Right renal cortex interstitium (tissue), 3 donors: ENCODE results near the gene PEPD. TPM values are rescaled to one million over a fixed set of nuclear protein-coding genes. Genes with fewer than 3 reads are reported as not detected.

Source experiments
- DNase-seq, 3 donors: peaks; one replicate each; pipeline ENCODE4 v3.0.0-alpha.2; 2013; ENCODE audit warnings: low read depth in 3 of 3, low spot score in 2 of 3
- polyA plus RNA-seq, 3 donors: library from polyadenylated mRNA; unstranded; fragments of 120-200 nt; gene quantifications; one replicate each; pipeline ENCODE4 v1.2.1, GENCODE V29; 2013; ENCODE audit not compliant: insufficient read length in 3 of 3

PEPD gene
- polyA plus RNA-seq, 3 donors: 112 to 141 (median 123) TPM

DNA sequence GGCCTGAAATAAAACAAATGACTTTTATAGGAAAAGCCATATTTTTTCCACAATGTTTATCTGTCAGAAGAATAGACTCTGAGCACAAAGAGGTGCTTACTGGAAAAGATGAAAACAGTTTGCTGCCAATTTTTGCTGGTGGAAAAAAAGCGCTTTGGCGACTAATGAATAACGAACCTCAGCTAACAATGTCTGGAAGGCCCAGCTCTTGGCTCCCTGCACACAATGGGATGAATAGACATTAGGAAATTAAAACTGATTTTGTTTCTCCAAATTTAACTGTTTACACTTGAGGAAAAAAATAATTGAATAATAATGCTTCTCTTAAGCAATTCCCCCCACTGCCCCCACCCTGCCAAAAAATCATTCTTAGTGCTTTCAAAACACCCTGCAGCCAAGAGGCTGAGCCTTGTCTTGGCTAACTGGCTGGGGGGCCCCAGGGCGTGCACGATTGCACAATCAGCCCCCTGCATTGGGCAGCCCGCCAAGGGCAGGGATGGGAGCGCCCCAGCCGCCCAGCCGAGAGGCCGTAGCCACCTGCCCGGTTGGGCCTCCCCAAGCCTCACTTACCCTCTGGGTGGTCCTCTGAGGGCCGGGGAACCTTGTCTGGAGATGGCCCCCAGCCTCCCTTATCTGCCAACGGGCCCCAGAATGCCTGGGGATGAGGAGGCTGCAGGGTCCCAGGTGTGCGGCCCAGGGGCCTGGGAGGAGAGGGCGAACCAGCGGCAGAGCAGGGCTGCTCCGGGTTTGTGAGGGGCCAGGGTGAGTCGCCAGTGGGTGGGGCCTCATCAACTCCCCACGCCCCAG lies 131.3 kb downstream of the PEPD start:
- DNase-seq: no peak

DNA sequence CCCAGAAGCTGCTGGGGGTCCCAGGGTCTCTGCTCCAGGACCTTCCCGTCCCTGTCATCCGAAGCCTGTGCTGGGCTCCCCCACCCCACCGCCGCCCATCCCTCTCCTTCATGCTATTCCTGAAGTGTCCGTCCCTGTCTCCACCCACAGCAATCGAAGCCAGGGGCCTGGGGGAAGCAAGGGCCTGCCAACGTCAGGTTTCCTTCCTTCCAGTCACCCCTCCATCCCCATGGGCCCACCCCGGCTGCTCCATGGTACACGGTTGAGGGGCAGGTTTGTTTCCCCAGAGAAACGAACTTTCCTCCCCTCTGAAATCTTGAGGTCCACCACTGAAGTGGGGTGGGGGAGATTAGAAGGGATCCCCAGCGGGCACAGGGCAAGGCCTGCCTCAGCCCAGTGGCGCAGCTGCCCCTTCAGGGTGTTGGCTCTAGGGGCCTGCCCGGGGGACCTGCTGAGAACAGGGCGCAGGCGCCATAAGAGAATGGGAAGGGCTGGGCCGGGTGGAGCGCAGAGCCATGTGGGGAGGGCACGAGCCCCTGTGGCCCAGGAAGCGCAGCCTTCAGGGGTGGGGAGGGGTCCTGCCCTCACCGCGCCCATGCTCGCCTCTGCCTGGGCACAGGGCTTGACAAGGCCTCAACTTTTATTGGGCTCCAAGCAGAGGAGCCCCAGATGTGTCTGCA lies 132.0 kb downstream of the PEPD start:
- DNase-seq: no peak

DNA sequence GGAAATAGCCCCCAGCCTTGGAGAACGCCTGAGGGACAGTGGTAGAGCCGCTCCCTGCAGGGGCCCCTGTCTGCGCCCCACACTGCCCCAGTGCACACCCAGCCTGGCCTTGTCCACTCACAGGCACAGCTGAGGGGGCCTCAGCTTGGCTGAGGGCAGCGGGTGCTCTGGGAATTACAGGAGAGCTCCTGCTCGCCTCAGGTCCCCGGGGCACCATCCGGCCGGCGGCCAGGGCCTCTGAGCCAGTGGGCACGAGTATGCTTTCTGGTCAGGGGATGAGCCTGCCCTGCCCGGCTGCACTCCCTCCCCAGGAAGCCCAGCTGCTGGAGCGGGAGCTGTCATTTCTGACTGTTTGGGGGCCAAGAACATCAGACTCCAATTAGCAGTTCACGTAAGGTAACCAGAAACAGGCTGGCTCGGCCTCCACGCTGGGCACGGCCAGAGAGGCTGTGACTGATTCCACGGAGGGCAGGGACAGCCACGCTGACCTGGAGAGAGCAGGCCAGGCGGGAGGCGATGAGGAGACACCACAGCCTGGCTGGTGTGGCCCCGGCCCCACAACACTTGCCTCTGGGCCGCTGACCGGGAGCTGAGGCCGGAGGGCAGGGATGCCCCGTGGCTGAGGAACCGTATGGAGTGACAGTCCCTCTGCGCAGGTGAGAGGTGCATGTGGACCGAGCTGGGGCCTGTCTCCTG lies 132.7 kb downstream of the PEPD start:
- DNase-seq: no peak

DNA sequence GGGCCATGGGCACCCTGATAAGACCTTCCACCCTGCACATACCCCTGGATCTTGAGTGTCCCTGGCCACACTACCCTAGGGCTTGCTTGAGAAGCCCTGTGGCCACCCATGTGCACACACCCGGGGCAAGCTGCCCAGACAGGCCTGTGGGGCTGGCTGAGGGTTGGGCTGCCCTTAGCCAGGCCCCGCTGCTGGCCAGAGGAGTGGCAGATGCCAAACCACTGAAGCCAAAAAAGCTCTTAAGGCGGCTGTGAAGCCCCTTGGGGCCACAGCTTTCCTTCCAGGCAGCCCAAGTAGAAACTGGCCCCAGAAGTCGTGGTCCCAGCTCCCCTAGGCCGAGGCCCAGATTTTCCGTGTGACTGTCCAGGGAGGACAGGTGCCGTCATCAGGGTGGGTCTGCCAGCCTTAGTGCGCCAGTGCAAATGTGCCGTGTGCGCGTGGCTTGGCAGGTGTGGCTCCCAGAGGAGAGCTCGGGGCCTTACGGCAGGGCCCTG lies 133.3 kb downstream of the PEPD start:
- DNase-seq: no peak

DNA sequence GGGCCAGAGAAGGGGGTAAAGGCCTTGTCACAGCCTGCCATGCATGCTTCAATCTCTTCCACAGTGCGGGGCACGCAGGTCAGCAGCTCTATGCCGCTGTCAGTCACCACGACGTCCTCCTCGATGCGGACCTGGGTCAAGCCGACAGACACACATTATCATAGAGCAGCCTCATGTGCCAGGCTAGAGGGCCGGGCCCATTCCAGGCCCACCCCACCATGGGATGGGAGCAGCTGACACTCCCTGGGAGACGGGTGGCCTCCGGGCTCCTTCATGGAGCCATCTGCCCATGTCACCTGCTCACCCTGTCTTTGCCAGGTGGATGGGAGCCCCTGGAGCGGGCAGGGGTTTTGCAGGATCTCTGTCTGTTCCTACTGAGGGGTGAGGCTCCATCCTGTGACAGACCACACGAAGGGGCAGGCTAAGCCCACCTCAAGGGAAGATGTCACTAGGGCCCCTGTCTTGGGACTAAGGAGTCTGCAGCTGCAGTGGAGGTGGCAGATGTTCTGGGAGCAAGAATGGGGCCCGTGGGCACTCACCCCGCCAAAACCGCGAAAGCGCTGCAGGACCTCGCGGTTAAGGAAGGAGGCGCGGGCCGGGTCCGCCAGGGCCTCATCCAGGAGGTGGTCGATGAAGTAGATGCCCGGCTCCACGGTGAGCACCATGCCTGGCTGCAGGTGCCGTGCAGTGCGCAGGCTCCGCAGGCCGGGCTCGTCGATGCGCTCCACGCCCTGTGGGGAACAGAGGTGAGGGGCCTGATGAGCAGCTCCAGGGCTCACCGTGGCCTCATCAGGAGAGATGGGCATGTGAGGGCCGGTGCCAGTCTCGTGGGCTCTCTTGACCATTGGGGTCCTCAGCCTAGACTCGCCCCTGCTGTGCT lies 134.0 kb downstream of the PEPD start:
- DNase-seq: no peak

DNA sequence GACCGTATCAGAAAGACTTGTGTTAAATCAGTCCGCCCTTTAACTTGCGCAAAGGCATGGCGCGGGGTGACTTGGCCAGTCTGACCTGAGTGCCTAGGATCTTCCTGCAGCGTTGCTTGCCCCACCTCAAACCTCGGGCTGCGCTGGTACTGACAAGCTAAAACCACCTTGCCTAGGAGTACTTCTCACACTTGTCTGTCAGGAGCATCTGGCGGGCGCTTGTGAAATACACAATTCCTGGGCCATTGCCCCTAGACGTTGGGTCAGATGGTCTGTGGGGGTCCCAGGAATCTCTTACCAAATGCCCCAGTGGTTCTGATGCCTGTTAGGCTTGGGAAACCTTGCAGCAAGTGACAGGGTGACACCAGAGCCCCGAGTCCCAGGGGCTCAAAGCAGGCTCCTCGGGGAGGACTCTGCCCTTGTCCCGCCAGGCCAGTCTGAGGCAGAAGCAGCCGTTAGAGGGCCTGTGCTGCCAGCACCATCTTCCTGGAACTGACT lies 135.2 kb downstream of the PEPD start:
- no peak for DNase-seq

DNA sequence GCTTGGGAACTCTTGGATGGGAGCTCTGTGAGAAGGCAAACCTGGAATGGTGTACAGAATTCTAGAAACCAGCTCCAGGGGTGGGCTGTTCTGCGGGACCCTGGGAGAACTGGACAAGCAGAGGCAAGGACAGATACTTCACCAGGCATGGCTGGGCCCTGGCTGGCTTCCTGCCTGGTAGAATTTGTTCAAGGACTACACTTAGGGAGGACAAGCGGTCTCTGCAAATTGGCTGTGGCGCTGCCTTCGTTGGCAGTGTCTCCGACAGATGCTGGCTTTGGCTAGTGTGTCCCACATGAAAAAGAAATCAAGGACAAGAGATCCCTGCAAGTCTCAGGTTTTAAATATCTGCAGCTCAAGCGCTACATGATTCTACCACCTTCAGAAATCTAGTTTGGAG lies 135.6 kb downstream of the PEPD start:
- no peak for DNase-seq

DNA sequence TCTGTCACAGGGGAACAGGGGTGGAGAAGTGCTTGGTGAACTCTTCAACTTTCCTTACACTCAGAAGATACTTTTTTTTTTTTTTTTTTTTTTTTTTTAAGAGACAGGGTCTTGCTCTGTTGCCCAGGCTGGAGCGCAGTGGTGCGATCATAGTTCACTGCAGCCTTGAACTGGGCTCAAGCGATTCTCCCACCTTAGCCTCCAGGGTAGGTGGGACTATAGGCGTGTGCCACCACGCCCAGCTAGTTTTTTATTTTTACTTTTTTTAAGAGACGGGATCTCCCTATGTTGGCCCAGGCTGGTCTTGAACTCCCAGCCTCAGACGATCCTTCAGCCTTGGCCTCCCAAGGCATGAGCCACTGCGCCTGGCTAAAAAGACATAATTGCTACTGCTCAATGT lies 136.6 kb downstream of the PEPD start:
- DNase-seq: no peak

DNA sequence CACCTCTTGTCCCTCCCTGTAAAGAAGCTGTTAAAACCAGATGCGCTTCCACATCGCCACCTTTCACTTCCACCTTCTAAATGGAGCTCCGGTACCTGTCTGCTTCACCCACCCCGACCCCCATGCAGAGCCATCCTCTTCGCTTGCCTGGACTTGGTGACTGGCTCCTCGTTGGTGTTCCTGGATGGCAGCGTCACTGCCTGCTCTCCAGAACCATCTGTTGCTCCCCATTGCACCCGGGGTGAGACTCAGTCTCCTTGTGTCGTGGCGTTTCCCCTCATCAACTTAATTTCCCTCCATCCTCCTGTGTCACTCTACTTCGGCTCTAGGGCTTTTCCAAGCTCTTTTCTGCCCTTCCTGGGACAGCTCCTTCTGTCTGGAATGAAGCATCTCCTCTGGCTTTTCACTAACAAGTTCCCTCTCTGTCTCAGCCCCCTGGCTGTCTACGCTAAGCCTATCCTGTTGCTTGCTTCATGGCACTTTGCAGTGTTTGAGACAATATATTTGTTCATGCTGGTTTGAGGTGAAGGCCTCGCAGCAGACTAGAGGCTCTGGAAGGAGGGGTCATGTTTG lies 137.8 kb downstream of the PEPD start:
- no peak for DNase-seq

DNA sequence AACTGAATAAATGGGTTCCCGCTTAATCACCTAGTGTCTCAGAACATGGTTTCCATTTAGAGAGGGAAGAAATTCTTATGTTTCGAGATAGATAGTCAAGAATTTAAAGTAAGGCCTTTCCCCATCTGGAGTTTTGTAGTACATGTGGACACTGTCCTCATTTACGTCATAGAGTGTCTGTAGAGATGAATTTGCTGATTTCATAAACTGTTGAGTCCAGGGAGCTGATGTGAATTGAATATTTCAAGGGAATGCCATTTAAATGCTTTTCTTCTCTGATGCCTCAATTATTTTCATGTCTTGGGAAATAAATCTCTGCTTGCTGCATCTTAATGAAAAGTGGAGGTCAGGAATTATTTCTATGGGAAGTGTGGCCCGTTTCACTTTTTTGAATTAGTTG lies 138.6 kb downstream of the PEPD start:
- no peak for DNase-seq

DNA sequence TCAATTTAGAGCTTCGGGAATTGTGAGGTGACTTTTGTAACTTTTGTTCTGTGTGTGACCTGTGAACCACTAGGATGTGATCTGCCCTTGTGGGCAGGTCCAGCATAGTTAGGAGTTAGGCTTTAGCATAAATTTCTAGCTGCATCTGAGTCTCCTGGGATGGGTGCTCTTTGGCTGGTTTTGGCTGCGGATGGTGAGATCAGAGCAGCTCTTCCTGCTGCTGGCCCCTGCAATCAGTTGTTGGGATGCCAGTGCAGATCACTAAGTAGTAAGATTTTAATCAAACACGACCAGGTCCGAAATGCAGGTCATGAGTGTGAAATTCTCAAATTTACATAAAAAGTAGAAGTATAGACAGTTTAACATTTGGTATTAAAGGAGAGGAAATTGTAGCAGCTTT lies 139.6 kb downstream of the PEPD start:
- DNase-seq: no peak

DNA sequence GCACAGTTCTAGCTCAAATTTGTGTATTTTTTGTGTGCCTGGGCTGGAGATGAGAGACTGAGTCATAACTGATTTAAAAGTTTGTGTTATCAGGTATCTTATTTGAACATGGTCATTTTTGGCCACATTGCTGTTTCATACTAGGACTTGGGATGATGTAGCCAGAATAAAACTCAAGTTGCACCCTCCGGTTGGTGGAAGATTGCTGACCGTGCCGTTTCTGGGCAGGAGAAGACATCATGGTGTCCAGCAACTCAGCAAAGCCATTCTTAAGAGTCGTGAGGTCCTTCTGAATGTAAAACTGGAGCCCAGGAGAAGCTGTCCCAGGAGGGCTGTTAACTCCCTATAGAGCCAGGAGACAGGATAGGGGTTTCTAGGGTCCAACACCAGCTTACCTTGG lies 140.5 kb downstream of the PEPD start:
- no peak for DNase-seq

DNA sequence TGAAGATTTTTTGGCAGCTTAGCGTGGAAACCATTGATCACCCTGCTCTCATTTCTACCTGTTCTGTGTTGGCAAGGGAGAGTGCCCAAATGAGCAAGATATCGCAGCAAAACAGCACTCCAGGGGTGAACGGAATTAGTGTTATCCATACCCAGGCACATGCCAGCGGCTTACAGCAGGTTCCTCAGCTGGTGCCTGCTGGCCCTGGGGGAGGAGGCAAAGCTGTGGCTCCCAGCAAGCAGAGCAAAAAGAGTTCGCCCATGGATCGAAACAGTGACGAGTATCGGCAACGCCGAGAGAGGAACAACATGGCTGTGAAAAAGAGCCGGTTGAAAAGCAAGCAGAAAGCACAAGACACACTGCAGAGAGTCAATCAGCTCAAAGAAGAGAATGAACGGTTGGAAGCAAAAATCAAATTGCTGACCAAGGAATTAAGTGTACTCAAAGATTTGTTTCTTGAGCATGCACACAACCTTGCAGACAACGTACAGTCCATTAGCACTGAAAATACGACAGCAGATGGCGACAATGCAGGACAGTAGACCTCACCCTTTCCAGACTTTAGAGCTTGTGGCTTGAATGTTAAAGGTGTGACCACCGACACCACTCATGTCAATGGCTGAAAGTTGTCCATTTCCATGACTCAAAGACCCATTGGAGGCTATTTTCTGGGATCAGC lies 142.3 kb downstream of the PEPD start:
- DNase-seq: no peak

DNA sequence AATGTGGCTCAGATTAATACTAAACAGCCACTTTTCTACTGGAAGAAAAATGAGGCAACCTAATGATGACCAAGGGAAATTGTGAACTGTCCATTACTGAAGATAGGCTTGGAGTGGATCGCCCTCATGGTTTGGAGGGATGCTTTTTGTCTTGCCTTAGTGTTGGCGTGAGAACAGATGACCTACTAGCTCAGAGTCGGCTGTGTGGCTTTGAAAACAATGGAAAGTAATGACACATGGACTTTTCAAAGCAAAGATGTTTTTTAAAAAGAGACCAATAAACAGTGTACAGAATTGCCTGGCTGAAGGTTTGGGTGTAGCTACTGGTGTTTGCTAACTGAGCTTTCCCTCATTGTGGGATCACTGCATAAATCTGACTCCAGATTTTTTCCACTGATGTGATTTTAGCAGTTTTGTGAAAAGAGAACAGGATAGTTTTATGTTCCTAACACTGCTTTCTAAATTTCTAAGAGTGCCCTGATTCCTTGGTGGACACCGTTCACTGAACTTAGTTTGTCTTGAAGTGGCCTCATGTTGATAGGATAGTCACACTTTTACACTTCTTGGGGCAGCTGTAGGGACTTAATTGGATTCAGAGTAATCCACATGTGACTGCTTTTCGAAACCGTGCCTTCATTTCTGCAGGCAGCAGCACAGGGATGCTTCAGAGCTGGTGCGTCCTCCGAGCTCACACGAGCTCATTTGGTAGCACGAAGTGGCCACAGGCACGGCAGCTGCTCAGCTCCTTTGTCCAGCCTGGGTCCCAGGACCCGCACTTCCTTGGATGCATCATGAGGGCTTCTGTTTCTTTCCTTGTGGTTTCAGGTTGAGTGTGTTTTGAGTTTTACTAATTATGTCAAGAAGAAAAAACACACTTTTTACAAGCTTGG lies 143.8 kb downstream of the PEPD start:
- DNase-seq: no peak

DNA sequence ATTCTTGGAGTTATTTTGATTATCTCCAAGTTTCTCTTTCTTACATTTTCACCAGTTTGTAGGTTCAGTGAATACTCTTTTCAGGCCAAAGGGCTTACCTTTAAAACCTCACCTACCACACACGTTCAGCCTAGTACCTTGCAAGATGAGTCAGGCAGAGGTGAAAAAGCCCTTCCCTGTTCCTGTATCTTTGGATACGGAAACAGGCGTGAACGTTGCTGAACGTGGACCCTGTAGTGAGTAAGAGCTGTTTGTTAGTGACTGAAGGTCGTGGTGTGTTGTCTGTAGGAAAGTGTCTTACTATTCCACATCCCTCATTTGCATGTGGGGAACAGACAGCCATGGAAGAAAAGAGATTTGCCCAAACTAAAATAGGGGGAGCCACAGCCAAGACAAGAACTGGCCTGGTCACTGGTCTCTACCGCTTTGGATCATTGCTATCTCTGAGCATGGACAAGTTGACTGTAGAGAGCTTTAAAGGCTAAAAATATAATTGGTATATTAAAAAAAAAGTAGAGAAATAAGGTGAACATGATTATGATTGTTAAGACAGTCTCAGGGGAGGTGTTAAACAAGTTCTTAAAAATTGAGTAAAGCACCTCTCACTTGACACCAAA lies 144.5 kb downstream of the PEPD start:
- DNase-seq: no peak

DNA sequence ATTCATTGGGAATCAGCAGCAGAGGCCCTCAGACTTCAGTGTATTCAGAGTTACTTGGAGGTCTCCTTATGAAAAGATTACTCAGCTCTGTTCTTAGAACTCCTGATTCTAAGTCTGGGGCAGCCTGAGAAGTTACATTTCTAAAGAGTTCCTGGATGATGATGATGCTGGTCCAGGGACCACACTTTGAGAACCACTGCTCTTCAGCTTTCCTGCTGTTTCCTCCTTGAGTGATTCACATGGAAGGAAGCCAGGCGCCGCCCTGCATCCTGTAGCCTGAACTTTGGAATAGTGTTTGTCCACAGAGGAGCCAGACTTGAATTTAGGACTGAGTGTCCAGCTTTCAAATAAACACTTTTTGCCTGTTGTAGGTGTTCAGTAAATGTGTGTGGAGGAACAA lies 145.2 kb downstream of the PEPD start:
- no peak for DNase-seq

DNA sequence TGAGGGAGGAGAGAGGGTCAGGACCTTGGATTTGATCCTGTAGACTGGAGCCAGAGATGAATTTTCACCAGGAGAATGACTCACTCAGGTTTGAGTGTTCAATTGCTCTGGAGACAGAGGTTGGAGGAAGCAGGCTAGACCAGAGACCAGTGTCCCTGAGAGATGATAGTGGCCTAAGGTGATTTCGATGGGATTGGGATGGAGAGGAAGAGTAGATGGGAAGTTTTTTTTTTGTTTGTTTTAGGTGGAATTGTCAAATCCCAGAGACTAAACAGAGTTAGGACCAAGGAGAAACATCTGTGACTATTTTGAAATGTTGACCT lies 145.8 kb downstream of the PEPD start:
- DNase-seq: no peak

DNA sequence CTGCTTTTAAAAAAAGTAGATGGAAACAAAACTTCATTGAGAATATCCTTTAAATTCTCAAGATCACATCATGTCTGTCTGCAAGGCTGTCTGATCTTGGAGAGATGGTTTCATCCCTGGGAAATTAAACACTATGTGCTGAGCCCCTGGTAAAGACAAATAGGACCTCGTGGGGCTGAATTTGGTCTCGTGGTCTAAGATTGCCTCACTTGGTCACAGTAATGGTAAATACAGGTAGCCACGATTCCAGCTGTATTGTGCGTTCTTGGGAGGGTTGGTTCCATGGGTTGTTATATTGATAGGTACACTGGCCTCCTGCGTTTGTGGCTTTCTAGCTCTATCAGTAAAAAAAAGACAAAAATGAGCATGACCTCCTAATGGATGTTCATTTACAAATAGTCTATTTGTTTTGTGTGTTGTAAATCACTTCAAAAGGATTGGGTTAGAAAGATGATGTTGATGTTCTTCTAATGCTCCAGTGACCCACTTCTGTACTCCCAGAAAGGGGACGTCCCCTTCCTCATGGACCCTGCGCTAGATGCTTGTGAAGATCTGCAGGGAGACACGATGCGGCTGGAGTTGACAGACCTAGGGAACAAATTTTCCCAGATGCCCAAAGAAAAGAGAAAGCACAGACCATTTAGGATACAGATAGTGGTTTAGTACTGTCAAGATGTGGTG lies 146.3 kb downstream of the PEPD start:
- no peak for DNase-seq
